Right lobe of liver (tissue), 6 donors: ENCODE results near the gene PLEKHG2. TPM values are rescaled to one million over a fixed set of nuclear protein-coding genes. Genes with fewer than 3 reads are reported as not detected.

Experiments used
- ATAC-seq, 4 donors: fragments of 200-7000 bp; cut with Tn5 transposase; one replicate each; pipeline ENCODE4 v1.9.1; 2020; ENCODE audit warnings: mild to moderate bottlenecking in 4 of 4, moderate library complexity in 4 of 4
- DNase-seq, 3 donors: peaks; one replicate each; pipeline ENCODE4 v3.0.0-alpha.2; 2020
- H3K27ac ChIP-seq, 3 donors: fragments of 200-600 bp; one replicate each; pipeline ENCODE4 v1.8.0; 2022
- H3K27me3 ChIP-seq, 2 donors: fragments of 200-600 bp; one replicate each; pipeline ENCODE4 v1.8.0; 2022
- H3K36me3 ChIP-seq, 4 donors: fragments of 200-600 bp; sonication (generic) in 1 of 4; one replicate each; pipeline versions ENCODE4 v1.5.1 to v1.8.0; 2017 to 2022; ENCODE audit warnings: control low read depth in 1 of 4
- H3K4me1 ChIP-seq, 4 donors: fragments of 200-600 bp; sonication (generic) in 1 of 4; one replicate each; pipeline versions ENCODE4 v1.5.1 to v1.8.0; 2017 to 2022; ENCODE audit warnings: control low read depth in 1 of 4
- H3K4me3 ChIP-seq, 3 donors: fragments of 200-600 bp; one replicate each; pipeline ENCODE4 v1.8.0; 2022
- H3K9me3 ChIP-seq, 4 donors: fragments of 200-600 bp; sonication (generic) in 1 of 4; one replicate each; pipeline versions ENCODE4 v1.5.1 to v1.8.0; 2017 to 2022; ENCODE audit warnings: control low read depth in 1 of 4
- CTCF ChIP-seq, 4 donors: fragments of 200-600 bp in 3 of 4; fragments of 450-650 bp in 1 of 4; IDR thresholded peaks; one replicate each; pipeline versions ENCODE4 v1.5.1 to v1.8.0; 2016 to 2022; ENCODE audit warnings: antibody characterized with exemption in 4 of 4, mild to moderate bottlenecking in 2 of 4
- POLR2A ChIP-seq: fragments of 450-650 bp; IDR thresholded peaks from one replicate; pipeline ENCODE4 v1.6.1; 2017; ENCODE audit warnings: antibody characterized with exemption, mild to moderate bottlenecking
- WGBS: methylation state at CpG from one replicate; pipeline ENCODE4 v1.1.6; 2018; ENCODE audit warnings: low coverage, low lambda C conversion rate; ENCODE audit not compliant: insufficient coverage; ENCODE audit errors: missing lambda C conversion rate; 5-methylcytosine and 5-hydroxymethylcytosine counted together
- intact Hi-C, 2 donors: fragments of 100-400 bp; cut with DNase I; formaldehyde crosslinking; loops; one replicate each; pipeline versions ENCODE4 v1.11.2 to v1.14.1; 2022
- total RNA-seq, 6 experiments: library from RNA; depleted of rRNA in 2 of 6; stranded (reverse); fragments of >200 nt in 2 of 6; fragmentation: NEBNext Ultra II Directional in 3 of 6; extraction: Animal tissue kit (Norgen Biotek cat#: 25700) in 3 of 6; gene quantifications; one replicate each; pipeline versions ENCODE4 v1.1.0 to v1.2.4, GENCODE V29; 2016 to 2023
- donor health status: DM: no; HTN: yes; CAD: no.
- donor health status: DM: no; HTN: no; CAD: no.
- donor health status: DM: no; HTN: no; CAD: no.
- donor health status: DM: no; HTN: yes; CAD: no.
- donor health status: DM: no; HTN: yes; CAD: no.

The PLEKHG2 gene
- total RNA-seq, 6 experiments from 2014 or later: 1.6 to 15.0 (median 6.3) TPM

GRCh38 chr19:39412867-39413271, 400 bp downstream of the PLEKHG2 start:
- Histone ChIP-seq H3K4me1 (peaks cover 0 to 12% (median 2%) of the 10 kb centered on the region in 4 donors), H3K27me3 (no peaks in the 10 kb centered on the region), H3K36me3 (peaks cover 0 to 10% (median 7%) of the 10 kb centered on the region in 4 donors), H3K4me3 (peak overlapping the region; percentile 59 to 99 (median 81)), H3K27ac (peak overlapping the region; percentile 65 to 86 (median 73)), H3K9me3 (no peaks in the 10 kb centered on the region)
- intact Hi-C loops: no loop called here
- TF ChIP-seq CTCF (IDR thresholded peaks at IDR 0.05): no peak
- no peak for TF ChIP-seq POLR2A
- no peak for ATAC-seq
- DNase-seq: no peak
- WGBS: 0% methylated on average over 3 of the region's 24 CpGs

GRCh38 chr19:39413272-39413910, 922 bp downstream of the PLEKHG2 start:
- WGBS: 56% methylated on average over 1 of the region's 54 CpGs
- ATAC-seq (no peak), DNase-seq (peak; percentile 61 to 72 (median 71))
- peaks cover 0 to 5% (median 2%) of the 10 kb centered on the region in 4 donors for H3K36me3 ChIP-seq
- peak overlapping the region; percentile 65 to 86 (median 73) for H3K27ac ChIP-seq
- H3K9me3 ChIP-seq: no peaks in the 10 kb centered on the region
- H3K4me1 ChIP-seq: peaks cover 0 to 12% (median 2%) of the 10 kb centered on the region in 4 donors
- H3K4me3 ChIP-seq: peak overlapping the region; percentile 59 to 99 (median 81)
- intact Hi-C loops: no loop called here
- H3K27me3 ChIP-seq: no peaks in the 10 kb centered on the region
- no peak for TF ChIP-seq CTCF (IDR thresholded peaks at IDR 0.05)
- TF ChIP-seq POLR2A: no peak

DNA sequence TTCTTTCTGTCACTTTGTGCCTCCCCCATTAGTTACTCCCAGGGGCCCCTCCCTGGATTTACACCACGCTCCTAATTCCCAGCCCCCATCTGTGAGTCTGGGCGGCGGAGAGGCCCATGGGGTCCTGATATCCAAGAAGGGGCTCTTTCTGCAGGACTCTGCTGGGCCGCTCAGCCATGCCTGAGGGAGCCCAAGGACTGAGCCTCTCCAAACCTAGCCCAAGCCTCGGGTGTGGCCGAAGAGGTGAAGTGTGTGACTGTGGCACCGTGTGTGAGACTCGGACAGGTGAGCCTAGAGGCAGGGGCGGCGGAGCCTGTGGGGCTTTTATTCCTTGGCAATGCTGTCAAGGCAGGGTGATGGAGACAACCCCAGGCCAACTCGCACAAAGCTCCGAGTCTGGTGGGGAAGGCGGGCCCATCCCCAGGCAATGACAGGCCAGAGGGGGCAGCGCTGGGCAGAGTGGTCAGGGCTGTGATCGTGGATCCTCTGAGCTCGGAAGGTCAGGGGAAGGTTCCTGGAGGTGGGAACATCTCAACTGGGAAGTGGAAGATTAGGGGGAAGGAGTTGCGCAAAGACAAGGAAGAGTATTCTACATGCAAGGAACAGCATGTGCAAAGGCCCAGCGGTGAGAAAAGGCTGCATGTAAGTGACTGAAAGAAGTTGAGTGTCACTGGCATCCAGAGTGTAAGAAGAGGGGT, 1.6 kb downstream of the PLEKHG2 start:
- TF ChIP-seq CTCF (IDR thresholded peaks at IDR 0.05): no peak
- TF ChIP-seq POLR2A: no peak
- no peak for ATAC-seq
- peak in 1 of 3 donors; percentile 54 for DNase-seq
- 68% methylated on average over 11 of the region's 18 CpGs for WGBS
- Histone ChIP-seq H3K4me3 (peak overlapping the region; percentile 59 to 99 (median 81)), H3K36me3 (no peaks in the 10 kb centered on the region), H3K27ac (peak overlapping the region; percentile 7 to 86 (median 65)), H3K4me1 (peaks cover 0 to 12% (median 2%) of the 10 kb centered on the region in 4 donors), H3K9me3 (no peaks in the 10 kb centered on the region), H3K27me3 (no peaks in the 10 kb centered on the region)
- intact Hi-C loops: no loop called here

DNA sequence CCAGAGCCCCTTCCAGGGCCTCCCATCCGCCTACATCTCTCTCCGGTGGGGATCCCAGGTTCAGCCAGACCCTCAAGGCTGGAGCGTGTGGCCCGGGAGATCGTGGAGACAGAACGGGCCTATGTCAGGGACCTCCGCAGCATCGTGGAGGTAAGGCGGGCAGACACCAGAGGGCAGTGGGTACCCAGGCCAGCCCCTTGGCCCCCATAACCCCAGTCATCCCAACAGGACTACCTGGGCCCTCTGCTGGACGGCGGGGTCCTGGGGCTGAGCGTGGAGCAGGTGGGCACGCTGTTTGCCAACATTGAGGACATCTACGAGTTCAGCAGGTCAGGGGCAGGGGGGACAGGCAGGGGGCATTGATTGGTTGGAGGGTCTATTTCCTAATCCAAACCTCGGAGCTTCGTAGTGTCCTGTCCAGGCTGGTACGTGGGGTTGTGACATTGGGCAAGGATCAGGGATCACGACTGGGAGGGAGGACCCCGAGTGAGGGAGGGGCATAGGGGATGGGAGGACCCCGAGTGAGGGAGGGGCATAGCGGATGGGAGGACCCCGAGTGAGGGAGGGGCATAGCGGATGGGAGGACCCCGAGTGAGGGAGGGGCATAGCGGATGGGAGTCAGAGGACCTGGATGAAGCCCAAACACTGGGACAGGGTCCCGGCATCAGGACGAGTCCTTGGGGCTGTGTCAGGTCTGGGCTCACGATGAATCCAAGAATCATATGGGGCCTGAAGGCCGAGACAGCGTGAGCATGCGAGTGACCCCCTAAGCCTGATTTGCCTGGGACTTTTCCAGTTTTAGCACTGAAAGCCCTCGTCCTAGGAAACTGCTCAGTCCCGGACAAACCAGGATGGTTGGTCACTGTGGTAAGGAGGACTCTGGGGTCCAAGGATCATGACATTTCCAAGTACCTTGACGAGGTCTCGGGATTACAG, 2.9 kb downstream of the PLEKHG2 start:
- H3K27me3 ChIP-seq: no peaks in the 10 kb centered on the region
- no peak overlapping the region for H3K27ac ChIP-seq
- DNase-seq (no peak), ATAC-seq (no peak)
- intact Hi-C loops: no loop called here
- H3K4me3 ChIP-seq: no peak overlapping the region
- H3K9me3 ChIP-seq: no peaks in the 10 kb centered on the region
- H3K36me3 ChIP-seq: no peaks in the 10 kb centered on the region
- TF ChIP-seq POLR2A: no peak
- TF ChIP-seq CTCF (IDR thresholded peaks at IDR 0.05): no peak
- WGBS: 57% methylated on average over 15 of the region's 35 CpGs
- H3K4me1 ChIP-seq: peaks cover 0 to 12% (median 2%) of the 10 kb centered on the region in 4 donors
